NCI-H524 treated with DMSO at 0.1 percent for 48 hours (cell line): ENCODE data around the gene LRP2.

Source experiments
- DNase-seq: peaks from one replicate; lab custom pipeline; 2025; lab: John Stamatoyannopoulos, UW

The LRP2 gene

GRCh38 chr2:169240405-169240804, 121.9 kb downstream of the LRP2 start:
- no peak for DNase-seq

DNA sequence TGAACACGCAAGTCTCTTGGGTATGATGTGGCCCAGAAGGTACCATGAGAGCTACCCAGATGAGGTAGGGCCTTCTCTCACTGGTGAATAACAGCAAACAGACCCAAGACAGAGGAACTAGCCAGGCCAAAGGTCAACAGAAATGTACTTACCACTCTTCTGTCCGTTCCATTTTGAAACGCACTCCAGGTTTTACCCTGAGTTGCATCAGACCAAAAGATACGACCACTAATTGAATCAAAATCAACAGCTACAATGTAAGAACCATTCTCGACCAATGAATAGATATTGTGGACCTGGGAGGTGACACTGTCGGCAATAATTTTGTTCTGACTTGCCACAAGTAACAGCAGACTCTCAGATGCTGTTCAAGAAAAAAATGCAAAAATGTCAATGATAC, 124.4 kb downstream of the LRP2 start:
- no peak for DNase-seq

GRCh38 chr2:169237286-169237685, 125.0 kb downstream of the LRP2 start:
- DNase-seq: no peak

DNA sequence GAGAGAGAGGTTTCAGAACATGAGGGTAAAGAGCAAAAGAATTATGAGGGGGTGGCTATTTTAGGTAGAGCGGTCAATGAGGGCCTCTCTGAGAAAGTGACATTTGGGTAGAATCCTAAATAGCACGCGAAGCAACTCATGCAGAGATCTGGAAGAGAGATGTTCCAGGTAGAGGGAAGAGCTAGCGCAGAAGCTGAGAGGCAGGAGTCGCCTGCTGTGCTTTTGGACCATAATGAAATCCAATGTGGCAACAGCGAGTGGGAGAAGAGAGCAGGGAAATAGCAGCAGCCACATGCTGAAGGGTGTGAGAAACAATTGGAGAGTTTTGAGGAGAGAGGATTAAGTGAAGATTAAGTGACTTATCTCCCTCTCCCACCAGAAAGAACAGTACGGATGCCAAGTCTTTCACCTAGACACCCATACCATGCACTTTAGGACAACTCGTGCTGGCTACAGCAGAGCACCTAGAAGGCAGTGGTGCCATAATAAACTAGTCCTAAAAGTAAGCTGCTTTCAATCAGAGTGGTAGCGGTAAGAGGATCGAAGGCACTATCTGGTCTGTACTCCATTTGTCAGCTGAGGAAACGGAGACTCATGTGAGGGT, 129.7 kb downstream of the LRP2 start:
- DNase-seq: no peak

DNA sequence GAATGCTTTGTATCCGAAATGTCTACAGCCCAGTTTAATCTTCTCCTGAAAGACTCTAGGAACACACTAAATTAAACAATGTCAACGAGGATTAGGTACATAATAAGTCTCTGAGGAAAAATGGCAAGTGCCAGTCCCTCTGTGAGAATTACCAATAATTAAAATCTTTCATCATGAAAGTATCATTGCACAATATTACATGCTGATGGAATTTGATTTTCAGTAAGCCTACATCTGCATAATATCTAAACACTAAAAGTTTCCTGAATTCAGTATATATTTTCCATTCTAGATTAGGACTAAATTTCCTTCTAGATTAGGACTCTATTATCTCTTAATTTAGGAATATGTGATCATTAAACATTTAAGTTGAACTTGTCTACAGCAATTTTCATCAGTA, 132.1 kb downstream of the LRP2 start:
- no peak for DNase-seq

DNA sequence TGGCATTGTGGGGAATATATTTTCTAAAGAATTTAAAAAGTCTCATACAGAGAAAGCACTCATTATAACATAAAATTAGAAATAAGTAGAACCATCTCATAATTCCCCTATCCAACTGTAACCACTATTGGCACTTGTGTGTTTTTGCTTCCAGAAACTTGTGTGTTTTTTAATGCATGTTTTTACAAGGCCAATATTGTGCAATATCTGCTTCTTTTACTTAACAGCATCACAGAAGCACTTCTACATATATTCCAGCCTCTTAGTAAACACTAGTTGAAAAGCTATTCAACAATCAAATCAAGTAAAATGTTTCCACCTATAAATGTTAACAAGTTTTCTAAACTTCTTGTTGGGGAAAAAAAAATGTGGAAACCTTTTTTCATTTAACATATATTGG, 132.7 kb downstream of the LRP2 start:
- no peak for DNase-seq

DNA sequence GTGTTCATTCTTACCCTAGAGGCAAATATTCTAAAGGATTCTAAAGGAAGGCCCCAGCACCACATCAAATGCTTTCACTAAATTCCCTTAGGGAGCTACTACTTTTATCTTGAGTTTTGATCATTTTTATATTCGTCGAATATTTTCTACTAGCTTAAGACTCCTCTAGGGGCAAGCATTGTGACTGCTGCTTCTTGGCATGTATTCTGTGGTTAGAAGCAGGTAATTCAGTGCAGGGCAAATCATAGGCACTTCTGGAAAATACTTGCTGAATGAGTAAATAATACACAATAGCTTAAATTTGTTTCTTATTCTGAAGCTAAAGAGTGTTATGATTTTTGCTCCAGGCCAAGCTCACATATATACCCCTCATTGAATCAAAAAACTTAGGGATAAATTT, 136.4 kb downstream of the LRP2 start:
- no peak for DNase-seq

DNA sequence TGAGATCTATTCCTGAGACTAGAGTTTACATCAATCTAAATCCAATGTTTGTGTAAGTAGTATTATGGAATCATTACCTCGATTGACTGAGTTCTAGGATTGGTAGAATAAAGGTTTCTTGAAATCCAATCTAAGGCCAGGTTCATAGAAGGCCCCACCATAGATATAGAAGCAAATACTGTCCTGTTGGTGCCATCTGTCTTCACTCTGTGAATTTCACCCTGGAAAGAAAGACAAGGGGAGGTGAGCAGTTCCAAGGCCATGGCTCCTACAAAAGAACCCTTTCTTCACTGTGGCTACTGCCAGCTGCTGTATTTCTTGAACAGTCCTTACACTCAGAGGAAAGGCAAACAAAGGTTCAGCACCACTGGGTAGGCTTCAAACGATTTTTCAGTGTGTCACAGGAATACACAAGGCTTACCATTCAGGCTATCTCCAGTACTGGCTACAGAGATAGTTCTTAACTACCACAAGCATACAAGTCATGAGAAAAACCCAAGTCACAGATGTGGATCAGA, 137.0 kb downstream of the LRP2 start:
- no peak for DNase-seq

DNA sequence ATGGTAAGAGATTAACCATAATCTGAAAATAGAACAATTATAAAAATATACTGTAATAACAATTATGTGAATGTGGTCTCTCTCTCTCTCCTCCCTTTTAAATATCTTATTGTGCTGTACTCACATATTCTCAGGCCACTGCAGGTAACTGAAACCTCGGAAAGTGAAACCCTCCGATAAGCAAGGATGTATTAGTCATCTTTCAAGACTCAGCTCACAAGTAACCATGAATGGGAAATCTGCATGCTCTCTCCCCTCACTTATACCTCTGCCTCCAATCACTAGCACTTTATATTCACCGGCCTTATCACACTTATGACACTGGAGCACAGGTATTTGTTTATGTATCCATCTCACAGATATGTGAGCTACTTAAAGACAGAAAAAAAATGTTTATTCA, 139.7 kb downstream of the LRP2 start:
- no peak for DNase-seq

DNA sequence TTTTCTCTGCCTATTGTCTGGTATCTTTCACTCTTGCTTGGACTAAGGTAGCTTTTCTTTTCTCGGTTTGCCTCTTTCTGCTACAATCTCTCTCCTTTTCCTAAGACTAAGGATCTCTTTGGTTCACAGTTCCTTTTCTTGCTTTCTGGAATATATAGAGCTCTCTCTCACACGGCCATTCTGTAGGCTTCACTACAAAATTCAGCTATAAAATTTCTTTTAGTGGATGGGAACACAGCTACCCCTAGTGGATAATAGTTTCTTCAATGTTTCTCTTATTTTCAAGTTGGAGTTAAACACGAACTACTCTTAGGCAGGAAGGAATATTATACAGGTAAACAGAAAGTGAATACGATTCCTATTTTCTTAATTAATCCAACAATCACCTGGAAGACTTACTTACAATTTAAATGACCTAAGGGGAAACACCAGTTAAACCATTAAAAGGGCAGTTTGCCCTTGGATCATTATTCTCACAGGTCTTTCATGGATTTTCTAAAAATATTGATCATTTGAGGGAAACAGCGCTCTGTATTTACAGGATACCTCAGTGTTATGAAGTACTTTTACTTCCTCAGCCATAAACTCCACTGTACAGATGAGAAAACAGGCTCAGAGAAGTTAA, 140.5 kb downstream of the LRP2 start:
- DNase-seq: no peak

GRCh38 chr2:169210917-169211316, 151.4 kb downstream of the LRP2 start:
- DNase-seq: no peak

DNA sequence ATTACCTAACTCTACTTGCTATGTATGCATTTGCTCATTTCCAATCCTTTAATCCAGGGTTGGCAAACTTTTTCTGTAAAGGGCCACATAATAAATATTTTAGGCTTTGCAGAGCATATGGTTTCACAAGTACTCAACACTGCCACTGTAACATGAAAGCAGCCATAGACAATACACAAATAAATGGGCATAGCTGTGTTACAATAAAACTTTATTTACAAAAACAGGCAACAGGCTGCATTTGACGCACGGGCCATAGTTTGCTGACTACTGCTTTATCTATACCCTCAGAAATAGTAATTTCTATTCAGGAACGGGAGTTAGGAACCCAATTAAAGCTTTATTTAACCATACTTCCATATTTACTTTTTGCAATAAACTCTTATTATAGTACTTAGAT, 154.3 kb downstream of the LRP2 start:
- DNase-seq: no peak

DNA sequence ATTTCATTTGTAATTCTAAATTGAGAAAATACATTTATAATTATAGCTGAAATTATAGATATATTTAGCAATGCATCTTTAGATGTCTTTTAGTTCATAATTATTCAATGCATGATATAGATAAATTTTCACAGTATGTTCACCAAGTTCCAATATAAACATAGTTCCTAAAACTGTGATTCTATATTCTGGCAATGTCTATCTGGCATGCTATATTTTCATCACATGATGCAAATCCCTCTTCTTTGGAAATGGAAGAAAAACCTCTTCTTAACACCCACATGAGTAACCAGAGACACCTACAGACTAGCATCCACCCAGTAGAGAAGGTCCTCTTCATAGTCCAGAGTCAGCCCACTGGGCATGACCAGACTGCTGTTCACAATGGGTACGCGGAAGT, 157.2 kb downstream of the LRP2 start:
- DNase-seq: no peak

DNA sequence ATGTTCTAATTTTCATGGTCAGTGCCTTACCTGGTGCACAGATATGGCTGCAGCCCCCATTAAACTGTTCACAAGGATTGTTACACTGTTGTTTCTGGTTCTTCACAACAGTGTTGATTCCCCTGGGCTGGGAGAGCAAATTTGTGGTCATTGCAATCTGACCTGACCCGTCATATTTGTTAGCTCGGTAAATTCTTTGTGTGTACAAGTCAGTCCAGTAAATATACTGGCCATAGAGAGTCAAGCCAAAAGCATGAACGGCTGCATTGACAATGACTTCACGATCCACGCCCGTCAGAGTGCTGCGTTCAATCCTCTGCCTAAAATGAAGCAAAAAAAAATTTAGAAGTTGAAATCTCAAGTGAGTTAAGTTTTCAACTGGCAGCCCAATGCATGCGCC, 158.4 kb downstream of the LRP2 start:
- DNase-seq: no peak

- no peak for DNase-seq
These were observed 161.6 kb downstream of the LRP2 start for GRCh38 chr2:169200756-169201155.

GRCh38 chr2:169193618-169194017, 168.7 kb downstream of the LRP2 start:
- DNase-seq: no peak

- DNase-seq: no peak
These were observed 172.0 kb downstream of the LRP2 start for GRCh38 chr2:169190197-169190775.

DNA sequence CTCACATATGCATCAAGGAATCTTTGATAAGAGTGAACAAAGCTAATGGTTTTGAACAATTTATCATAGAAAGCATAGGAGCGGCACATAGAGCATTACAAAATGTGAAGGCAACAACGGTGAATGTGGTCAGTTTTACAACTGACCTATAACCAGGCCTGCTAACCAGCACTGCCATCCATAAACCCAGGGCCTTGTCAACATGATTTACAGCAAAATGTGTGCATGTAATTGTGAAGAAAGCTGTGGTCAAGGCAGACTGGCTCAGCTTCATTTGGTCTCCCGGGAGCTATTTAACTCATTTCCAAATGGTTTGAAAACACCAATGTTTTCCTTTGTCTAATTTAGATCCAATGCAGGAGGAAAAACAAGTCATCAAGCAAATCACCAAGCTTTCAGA, 173.2 kb downstream of the LRP2 start:
- DNase-seq: no peak

GRCh38 chr2:169185711-169186110, 176.6 kb downstream of the LRP2 start:
- no peak for DNase-seq

- no peak for DNase-seq
These were observed 178.3 kb downstream of the LRP2 start for GRCh38 chr2:169184074-169184473.

GRCh38 chr2:169182573-169182972, 179.8 kb downstream of the LRP2 start:
- no peak for DNase-seq

GRCh38 chr2:169178804-169179390, 183.4 kb downstream of the LRP2 start:
- DNase-seq: no peak

- no peak for DNase-seq
These were observed 184.0 kb downstream of the LRP2 start for GRCh38 chr2:169178364-169178763.
